ENCODE data around the gene HDAC9.

The HDAC9 gene

DNA sequence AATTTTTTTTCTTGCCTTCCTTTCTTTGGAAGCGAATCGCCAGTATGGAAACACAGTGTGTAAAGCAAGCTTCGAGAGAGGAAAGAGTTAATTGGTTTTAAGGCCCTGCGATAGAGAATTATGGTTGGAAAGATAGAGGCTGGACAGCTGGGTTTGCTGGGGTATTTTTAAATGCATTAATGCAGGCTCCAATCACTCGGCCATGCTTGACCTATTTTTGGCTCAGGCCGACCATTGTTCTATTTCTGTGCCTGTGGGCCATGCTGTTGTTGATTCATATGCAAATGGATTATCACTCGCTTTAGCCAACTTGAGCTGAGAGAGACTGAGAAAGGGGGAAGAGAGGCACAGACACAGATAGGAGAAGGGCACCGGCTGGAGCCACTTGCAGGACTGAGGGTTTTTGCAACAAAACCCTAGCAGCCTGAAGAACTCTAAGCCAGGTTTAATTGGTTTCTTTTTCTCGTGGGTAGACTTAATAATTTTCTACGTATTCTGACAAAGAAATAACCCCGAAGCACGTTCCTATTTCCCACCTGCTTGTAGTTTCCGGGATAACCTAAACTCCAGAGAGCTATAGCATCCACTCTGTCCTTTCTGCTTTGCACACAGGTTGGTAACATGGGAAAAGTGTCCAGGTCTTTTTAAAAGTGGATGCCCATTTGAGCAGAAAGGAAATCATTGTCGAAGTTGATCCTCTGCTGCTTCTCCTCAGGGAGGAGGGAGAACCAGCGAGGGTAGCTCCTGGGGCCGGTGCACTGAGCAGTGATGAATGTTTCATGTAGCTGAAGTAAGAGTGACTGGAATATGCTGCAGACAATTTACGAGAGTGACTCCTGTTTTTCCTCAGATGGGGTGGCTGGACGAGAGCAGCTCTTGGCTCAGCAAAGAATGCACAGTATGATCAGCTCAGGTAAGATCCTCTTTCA lies at the start of gene HDAC9:
Gene HDAC9, plus strand, starts transcription at position 338 of the 929 bp plus-strand sequence. Its CDS starts 554 bp downstream, at position 892.
- DNase-seq, result no peak

DNA sequence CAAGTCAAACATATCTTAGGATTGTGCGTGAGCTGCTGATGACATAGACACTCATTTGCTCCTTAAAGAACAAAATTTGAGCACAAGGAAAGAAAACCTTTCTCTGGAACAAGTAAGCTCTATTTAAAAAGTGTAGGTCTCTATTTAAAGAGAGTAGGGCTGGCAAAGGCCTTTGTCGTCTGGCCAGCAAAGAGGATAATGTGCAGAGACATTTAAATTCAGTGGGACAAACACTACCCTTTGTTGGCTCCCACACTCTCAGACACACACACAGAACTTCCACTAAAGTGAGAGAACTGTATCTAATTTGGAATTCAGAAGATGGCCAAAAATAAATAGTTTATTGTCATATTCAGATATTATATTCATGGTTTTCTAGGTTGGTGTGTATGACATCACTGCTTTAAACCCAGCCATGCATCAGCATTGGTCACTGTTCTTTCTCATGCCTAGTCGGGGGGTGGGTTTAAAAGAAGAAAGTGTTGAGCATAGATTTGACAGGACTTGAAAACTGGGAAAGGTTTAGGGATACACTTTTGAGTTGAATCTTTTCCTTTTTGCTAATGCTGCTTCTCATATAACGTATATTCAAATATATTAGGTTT lies 49.5 kb upstream of the HDAC9 start:
- no peak for DNase-seq

DNA sequence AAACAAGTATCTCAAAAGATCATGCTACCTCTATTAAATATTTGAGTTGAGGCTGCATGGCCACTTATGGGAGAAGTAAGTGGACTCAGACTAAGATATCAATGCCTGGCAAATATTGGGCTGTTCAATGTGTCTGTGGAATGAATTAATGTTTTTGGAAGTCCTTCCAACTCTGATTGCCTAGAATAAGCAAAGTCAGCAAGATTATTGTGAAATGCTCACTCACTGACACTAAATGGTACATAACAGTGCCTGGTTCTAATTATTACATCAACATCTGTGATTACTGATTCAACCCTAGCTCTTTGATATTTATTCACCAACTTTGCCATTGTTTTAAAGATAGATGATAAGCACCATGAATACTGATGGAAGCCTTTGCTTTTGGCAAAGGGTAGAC lies 45.5 kb upstream of the HDAC9 start:
- DNase-seq, result no peak

DNA sequence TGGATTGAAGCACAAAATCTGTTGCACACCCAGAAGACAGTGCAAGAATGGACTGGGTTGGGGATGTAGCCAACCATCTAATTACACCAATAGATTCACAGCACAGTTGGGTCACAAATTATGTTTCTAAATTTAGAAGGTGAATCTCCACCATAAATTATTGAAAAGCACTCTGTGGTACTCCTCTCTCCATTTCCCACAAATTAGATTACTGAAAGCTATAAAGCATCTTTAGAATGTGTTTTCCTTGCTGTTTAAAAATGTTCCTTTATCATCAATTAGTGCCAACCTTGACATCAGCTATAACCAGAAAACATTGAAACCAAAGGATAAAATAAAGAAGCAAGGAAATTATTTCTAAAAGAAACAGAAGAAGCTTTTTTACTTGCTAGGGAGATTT lies 39.9 kb upstream of the HDAC9 start:
- DNase-seq, result no peak

DNA sequence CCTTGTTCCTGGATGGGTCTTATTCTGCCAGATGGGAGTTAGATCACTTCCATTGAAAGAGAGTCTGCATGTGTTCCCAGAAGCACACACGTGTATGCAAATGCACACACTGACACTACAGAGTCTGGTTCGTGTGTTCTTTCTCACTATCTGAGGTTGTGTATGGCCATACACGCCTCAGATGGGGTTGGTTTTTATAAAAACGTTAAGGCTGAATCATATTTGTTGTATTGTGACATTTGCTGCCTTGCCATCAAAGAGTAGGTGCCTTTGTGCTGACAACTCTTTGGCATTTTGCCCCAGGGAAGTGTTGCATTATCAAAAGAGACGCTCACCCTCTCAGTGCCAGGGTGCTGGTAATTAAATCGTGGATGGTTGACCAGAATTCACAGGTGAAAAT lies 37.7 kb upstream of the HDAC9 start:
- DNase-seq, result no peak

DNA sequence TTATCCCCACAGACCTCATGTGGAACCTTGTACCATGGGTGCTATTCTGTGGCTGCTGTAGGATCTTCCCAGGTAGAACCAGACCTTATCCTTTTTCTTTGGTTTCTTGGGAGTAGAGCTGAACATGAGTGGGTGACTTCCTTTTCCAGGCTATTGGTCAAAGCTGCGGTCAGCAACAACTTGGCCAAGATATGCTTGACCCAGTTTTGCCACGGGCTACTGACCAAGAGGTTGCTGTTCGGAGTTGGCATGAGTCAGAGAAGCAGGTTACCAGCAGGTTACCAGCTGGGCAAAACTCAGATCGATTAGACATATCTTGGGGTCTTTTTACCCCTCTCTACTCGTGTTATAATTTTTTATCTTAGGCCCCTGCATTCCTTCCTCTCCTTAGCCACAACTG lies 36.7 kb upstream of the HDAC9 start:
- DNase-seq, result no peak

DNA sequence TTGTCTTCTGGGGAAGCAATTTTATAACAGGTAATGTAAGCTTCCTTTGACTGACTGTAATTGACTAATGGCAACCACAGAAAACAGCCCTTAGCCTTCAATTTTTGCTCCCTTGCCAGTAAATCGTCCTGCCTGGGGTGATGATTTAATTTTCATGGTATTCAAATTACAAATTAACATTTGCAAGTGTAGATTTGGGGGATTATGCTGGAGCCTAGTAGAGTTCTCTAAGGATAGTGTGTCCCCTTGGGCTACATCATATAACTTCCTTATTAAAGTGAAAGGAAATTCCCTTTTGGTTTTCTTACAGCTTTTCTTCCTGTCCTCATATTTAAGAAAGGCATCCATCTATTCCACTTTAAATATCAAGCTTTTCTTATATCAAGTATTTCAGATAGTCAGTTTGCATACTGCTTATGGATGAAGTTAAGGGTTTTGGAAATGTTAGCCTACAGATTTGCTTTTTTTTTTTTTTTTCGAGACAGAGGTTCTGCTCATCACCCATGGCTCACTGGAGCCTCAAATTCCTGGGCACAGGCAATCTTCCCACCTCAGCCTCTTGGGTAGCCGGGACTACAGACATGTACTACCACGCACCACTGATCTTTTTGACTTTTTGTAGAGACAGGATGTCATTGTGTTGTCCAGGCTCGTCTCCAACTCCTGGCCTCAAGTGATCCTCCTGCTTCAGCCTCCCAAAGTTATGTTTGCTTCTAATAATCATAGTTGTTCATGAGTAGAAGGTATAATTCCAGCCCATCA lies 35.9 kb upstream of the HDAC9 start:
- DNase-seq, result no peak

DNA sequence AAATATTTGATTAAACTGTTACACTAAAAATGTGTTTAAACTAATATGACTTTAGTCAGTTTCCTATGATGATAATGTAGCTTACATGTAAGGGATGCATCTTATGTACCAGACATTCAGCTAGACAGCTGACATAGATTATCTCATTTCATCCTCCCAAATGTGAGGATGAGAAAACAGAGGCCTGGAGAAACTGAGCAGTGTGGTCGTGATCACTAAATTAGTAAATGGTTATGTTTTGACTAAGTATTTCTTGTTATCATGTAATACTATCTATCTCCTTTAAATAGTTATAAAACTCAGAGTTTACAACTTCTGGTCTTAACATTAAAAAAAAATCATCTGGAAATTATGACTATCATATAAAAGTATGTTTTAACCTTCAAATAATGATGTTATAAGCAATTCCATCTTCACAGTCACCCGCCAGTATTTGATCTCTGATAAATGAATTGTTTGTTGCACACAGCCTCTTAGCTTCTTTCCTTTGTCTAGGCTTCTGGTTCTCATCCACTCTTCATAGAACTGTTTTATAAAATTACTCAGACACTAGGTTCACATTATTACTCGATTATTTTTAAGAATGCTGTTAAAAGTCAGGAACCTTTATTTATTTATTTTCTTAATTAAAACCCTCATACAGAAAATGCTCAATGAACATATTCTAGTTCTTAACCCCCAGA lies 33.6 kb upstream of the HDAC9 start:
- DNase-seq, result no peak

DNA sequence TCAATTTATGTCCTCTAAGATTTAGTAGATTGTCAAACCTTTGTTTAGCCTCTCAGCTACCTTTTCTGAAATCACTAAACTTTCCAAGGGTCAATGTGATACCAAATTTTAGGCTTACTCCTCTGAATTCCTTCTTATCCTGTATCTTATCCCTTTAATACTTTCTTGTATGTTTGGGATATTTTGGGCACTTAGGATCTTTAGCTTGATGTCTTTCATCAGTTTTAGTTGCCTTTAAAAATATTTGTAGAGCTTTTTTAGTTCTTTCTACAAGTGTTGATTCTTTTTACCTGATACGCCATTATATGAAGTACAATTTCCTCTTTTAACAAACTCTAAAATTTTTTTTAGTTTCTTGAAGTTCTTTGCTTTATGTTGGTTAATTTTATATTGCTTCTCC lies 30.7 kb upstream of the HDAC9 start:
- DNase-seq, result no peak

DNA sequence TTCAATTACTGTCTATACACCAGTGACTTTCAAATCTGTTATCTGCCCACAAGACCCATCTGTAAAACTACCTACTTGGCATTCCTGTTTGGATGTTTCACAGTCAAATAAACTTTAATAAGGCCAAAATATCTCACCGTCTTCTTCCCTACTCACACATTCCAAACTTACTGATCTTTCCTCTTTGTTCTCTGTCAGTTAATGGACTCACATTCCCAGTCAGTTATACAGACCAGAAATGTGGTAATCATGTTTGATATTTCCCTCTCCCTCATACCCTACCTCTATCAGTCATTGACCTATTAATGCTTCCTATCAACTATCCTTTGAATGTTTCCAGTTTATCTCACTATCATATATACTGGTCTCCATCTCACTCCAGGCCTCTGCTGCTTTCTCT lies 28.5 kb upstream of the HDAC9 start:
- DNase-seq, result no peak

DNA sequence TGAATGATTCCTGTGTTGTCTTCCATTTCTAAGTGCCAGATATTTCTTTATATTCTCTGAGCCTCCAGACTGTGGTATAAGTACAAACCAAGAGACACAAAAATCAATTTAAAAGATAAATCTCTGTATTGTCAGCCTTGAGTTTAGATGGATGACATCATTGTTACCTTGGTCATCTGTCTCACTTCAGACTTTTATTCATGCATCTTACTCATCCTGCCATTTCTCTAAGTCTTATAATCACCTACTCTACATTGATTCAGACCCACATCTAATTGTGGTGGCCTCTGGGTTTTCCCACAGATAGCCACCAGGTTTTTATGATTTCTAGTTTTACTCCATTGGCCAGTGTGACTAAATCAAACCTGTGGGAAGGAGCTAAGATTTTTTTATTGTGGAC lies 26.8 kb upstream of the HDAC9 start:
- DNase-seq, result no peak

DNA sequence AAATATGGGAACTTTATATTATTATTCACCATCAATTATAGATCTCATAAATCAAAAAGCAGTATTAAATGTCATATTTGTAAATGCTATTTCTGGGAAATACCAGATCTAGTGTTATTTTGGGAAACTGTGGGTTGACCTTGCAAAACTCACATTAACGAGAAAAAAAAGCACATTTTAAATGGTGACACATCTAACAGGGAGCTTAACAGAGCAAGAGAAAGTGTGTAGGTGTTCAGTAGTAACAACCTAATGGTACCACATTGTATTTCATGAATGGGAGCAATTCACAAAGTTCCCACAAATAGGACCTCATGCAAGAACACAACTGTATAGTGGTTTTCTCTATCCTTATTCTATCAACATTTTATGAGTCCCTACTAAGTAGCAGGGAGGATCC lies 26.2 kb upstream of the HDAC9 start:
- DNase-seq, result no peak

DNA sequence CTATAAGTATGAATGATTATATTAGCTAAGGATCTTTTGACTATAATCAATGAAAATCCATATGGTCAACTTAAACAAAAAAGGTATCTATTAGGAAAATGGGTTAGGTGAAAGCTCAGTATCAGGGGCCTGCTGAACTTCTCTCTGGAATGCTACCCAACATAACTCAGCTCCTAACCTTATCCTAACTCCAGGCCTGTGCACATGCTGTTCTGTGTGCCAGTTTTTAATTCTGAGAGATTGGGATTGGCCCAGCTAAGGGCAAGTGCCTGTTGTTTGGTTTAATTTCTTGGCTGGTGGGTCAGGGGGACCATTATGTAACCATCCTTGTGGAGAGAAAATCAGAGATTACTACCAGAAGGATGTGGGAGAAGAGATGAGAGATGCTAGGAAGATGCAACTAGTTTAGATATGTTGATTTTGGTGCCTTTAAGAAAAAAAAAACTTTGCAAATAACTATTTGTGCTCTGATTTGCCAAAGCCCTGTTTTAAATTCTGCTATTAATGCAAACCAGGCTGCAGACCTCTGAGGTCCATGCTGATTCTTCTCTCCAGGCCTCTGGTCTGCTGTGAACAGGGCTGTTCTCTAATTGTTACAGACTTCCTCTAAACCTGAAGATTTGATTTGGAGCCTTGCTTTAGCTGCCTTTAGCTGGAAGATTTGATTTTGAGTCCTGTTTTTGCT lies 23.9 kb upstream of the HDAC9 start:
- DNase-seq, result no peak

DNA sequence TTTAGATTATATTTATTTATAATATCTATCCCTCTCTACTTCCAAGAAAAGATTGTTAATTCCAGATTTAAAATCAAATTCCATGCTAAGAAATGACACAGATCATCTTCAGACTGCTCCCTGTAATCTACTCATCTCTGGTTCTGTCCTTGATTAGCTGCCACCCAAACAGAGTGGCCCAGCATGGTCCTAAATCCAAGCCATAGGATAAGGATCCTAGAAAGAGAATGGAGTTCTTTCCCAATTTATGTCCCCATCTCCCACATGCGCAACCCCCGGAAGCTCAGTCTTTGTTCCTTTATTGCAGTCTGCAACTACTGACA lies 23.4 kb upstream of the HDAC9 start:
- DNase-seq, result no peak

DNA sequence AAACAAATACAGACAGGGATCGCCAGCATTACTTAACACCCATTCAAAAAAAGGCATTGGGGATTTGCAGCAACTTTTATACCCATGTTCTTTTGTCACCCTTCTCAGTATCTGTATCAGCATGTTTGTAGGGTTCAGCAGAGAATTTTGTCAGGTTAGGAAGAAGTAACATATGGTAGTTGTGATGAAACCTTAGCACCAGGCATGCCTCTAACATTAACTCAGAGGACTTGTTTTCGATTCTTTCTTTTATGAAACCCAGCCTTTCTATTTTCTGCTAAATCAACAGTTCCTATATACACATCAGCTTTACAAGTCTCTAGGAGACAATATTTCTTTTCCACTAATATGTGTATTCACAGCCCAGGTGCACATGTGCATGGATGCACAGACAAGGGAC lies 22.4 kb upstream of the HDAC9 start:
- no peak for DNase-seq

DNA sequence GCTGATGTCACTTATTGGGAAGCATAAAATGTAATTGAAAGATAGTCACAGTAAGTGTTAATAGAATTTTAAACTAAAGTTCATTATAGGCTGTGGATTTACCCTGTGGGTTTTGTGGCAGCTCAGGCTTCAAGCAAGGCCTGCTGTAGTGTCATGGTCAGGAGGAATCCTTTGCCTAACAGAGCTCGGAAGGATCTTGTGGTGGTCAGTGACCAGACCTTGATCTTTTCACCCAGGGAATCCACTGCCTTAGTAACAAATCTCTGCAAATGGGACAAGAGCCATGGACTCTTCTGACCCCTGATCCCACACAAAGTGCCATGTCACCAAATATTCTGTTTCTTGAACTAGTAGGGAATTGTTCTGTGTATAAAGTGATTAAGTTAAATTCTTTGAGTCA lies 20.6 kb upstream of the HDAC9 start:
- DNase-seq, result no peak

DNA sequence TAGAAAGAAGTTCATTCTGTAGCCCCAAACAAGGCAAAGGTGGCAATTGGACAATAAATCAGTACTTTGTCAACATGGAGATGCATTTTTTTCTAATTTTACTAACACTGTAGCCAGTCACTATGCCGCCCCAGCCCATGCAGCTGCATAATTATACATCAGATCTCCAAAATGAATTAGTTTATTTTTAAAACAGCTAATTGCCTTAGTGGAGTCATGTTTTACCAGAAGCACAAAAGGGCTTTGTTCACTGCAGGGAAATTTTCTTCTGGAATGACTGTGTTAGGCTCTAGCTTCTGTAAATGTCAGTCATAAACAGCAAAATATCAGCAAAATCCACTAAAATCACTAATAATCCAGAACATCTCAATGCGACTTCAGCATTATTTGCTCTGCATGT lies 20.1 kb upstream of the HDAC9 start:
- no peak for DNase-seq

DNA sequence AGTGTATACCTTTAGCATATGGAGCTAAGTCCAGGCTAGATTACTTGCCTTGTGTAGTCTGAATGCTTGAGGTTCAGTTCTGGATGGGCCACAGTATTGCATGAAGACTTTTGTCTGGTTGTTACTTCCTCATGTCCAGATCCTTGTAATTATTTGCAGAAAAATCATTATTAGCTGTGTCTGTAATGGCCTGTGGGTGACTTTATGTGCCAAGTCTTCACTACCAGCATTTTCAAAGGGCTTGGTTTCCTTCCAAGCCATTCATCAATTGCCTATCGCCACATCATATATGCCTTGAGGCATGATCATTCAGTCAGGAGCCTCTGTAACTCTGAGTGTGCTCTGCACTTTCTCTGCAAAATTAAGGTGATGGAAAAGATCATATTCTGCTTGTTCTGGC lies 13.8 kb upstream of the HDAC9 start:
- no peak for DNase-seq

DNA sequence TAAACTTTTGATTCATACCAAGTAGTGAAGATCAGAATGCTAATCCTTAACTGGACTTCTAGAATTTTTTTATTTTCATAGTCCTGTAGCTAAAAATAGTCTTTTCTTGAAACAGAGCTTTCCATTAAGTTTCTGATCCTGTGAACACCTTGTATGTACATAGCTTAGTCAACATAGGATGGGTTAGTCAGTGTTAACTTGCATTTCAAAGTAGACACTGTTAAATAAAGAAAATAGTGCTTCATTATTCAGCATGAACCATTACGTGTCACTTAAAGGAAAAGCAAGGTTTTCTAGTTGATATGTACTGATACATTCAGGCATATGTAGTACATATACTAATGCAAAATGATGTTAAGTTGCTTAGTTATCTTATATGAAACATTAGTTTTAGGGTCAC lies 7.5 kb upstream of the HDAC9 start:
- DNase-seq, result no peak

DNA sequence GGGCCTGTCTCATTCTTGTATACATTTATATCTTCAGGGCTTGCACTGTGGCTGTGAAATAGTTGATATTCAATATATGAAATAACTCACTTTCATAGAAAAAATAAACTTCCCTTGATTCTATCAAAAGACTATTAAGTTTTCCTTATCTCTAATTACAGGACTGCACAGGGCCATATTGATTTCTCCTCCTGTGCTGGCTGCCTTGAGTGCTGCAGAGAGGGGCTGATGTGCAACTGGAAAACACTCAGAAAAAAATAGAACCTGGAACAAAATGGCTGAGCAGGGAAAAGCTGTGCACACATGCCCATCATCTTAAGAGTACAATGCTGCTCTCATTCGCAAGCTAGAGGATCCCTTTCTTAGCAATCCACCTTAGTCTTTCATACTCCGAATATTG lies 5.9 kb upstream of the HDAC9 start:
- DNase-seq, result no peak

DNA sequence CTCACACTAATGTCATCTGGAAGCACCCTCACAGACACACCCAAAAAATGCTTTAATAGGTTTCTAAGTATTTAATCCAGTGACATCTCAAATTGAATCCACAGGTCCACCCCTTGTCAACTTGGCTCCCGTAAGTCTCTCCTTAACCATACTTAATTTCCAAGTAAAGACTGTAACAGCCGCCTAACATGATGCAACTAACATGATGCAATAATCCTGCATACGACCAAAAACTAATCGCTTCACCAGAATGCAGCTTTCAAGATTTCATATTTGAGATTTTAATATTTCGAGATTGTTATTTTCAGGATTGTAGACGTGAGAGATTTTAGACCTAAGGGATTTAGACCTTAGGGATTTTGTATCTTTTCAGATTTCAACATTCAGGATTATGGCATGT lies 3.7 kb upstream of the HDAC9 start:
- no peak for DNase-seq

DNA sequence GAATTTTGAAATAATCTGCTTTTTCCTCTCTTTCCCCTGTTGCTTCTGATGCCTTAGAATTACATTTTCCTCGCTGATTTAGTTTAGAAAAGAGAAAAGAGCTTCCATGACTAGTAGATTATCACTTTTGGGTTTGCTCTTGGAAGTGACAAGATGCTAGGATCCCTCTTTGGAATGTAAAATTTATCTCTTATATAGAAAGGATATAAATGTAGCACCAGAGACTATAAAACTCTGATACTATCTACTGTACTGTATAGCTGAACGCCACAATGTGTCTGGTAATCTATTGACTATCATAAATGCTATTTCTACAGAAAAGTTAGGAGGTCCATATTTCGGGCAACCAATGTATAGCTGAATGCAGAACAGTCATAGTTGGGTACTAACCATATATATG lies 1.1 kb upstream of the HDAC9 start:
- no peak for DNase-seq
